ENCODE data around the gene FAM200A. TPM values are rescaled to one million over a fixed set of nuclear protein-coding genes. Genes with fewer than 3 reads are reported as not detected.

The FAM200A gene
- total RNA-seq, 1 experiment from 2014 or later, result 4.7 TPM

- ChIA-PET POLR2A (no interaction called here), CTCF (no interaction called here), RAD21 (ENCODE audit: low non-redundant PET in 1 of 2, low total read pairs in 2 of 2, uncharacterized antibody in 2 of 2, unreplicated experiment in 2 of 2) (no interaction called here)
- TF ChIP-seq SRF (IDR thresholded peaks at IDR 0.05; ENCODE audit: low read depth) (no peak), ZFX (IDR thresholded peaks at IDR 0.05) (no peak), EZH2phosphoT487 (IDR thresholded peaks at IDR 0.05; ENCODE audit: borderline replicate concordance) (no peak), YY1 (IDR thresholded peaks at IDR 0.05; ENCODE audit: extremely low read depth, insufficient replicate concordance, low read depth, low read length) (no peak), ELF1 (IDR thresholded peaks at IDR 0.05; ENCODE audit: borderline replicate concordance, low read depth) (no peak), JUND (IDR thresholded peaks at IDR 0.05) (no peak), SIN3A (IDR thresholded peaks at IDR 0.05; ENCODE audit: low read depth) (no peak), RAD21 (IDR thresholded peaks at IDR 0.05; ENCODE audit: low read depth) (no peak), SP1 (IDR thresholded peaks at IDR 0.05; ENCODE audit: low read depth) (no peak), CEBPB (IDR thresholded peaks at IDR 0.05; ENCODE audit: low read depth) (no peak), REST (IDR thresholded peaks at IDR 0.05; ENCODE audit: low read depth) (no peak), TCF7L2 (IDR thresholded peaks at IDR 0.05; ENCODE audit: borderline replicate concordance, extremely low read depth, insufficient read depth, insufficient read length) (no peak), ZNF274 (IDR thresholded peaks at IDR 0.05; ENCODE audit: low read depth, low read length) (no peak), POLR2AphosphoS5 (IDR thresholded peaks at IDR 0.05; ENCODE audit: low read depth, low read length) (no peak)
- TF ChIP-seq, protein P1, sequence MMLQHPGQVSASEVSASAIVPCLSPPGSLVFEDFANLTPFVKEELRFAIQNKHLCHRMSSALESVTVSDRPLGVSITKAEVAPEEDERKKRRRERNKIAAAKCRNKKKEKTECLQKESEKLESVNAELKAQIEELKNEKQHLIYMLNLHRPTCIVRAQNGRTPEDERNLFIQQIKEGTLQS (IDR thresholded peaks at IDR 0.05), result no peak
- TF ChIP-seq, protein P2, sequence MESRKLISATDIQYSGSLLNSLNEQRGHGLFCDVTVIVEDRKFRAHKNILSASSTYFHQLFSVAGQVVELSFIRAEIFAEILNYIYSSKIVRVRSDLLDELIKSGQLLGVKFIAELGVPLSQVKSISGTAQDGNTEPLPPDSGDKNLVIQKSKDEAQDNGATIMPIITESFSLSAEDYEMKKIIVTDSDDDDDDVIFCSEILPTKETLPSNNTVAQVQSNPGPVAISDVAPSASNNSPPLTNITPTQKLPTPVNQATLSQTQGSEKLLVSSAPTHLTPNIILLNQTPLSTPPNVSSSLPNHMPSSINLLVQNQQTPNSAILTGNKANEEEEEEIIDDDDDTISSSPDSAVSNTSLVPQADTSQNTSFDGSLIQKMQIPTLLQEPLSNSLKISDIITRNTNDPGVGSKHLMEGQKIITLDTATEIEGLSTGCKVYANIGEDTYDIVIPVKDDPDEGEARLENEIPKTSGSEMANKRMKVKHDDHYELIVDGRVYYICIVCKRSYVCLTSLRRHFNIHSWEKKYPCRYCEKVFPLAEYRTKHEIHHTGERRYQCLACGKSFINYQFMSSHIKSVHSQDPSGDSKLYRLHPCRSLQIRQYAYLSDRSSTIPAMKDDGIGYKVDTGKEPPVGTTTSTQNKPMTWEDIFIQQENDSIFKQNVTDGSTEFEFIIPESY (IDR thresholded peaks at IDR 0.05; ENCODE audit: extremely low read depth, insufficient replicate concordance, low read length), result no peak
- Histone ChIP-seq H3K79me2 (ENCODE audit: insufficient read depth, low read length) (no peaks in the 10 kb centered on the region), H3K4me1 (ENCODE audit: control insufficient read depth in 1 of 2, insufficient read depth in 2 of 2, low read length in 2 of 2) (no peaks in the 10 kb centered on the region), H3K27ac (ENCODE audit: low read depth, low read length) (no peak overlapping the region), H4K20me1 (ENCODE audit: insufficient read depth) (no peaks in the 10 kb centered on the region), H3K4me3 (replicated peaks in 1 of 2; ENCODE audit: low read depth in 1 of 2, low read length in 2 of 2) (no peak overlapping the region), H2AFZ (ENCODE audit: low read depth, low read length, poor library complexity, severe bottlenecking) (no peak overlapping the region), H3K9me2 (ENCODE audit: insufficient read depth) (no peaks in the 10 kb centered on the region), H3K4me2 (ENCODE audit: low read length) (no peak overlapping the region), H3K36me3 (ENCODE audit: control insufficient read depth in 1 of 2, insufficient read depth in 2 of 2, low read length in 2 of 2) (peaks cover 11 to 18% of the 10 kb centered on the region in 2 experiments; a peak in 3 of 4 replicates), H3K9ac (ENCODE audit: low read length) (no peak overlapping the region), H3K27me3 (ENCODE audit: insufficient read depth, low read length) (no peaks in the 10 kb centered on the region), H3K9me3 (ENCODE audit: control insufficient read depth in 1 of 2, insufficient read depth in 1 of 2, low read depth in 1 of 2, low read length in 2 of 2) (no peaks in the 10 kb centered on the region)
- no peak for DNase-seq (ENCODE audit: low read depth, low spot score)
- intact Hi-C loops (cut with micrococcal nuclease), result no loop called here
- no TSS peak for BruUV-seq (replicated peaks)
- ATAC-seq, result no peak
Measured at GRCh38 chr7:99576251-99576650, 24.3 kb upstream of the FAM200A start.

Measured in HCT116 (cell line).